HG03095 (cell line): ENCODE measurements around the gene XYLB.
A peak's percentile ranks its signal among the peaks of the same experiment; 100 is the strongest.

Experiments used
- ATAC-seq: cut with Tn5 transposase; IDR thresholded peaks from one replicate; pipeline ENCODE4 v1.9.1; 2021; ENCODE audit warnings: moderate library complexity; ENCODE audit not compliant: unreplicated experiment

XYLB gene

DNA sequence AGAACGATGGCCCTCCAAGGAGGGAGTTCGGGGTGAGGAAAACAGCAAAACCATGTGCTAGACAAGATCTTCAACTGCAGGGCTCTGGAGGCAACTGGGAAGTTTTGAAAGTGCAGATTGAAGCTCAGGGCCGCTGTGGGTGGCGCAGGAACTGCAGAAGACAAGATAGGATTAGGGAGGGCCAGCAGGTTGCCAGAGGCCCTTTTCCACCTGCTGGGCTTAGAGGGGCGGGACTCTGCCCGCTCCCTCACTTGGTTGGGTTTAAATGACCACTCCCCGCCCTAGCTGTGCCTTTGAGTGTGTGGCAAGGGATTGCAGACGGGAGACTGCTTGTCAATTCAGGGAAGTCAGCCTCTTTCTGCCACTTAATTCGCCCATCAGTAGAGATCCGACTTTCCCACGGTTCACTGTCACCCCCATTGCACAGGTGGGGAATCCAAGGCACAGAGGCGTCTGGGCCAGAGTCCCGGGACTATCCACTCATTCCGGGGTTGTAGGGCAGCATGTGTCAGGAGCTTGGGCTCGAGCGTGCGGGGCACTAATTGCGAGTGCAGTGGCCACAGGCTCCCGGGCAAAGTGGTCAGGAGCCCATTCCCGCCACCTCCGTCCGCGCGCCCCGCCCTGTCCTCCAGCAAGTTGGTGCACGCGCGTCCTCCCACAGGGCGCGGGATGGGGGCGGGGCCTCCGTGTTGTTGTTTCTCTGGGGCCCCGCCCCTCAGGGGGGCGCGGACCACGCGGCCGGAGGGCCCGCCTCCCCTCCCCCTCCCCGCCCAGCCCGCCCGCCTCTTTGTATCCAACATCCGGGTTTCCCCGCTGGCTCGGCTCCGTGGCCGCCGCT lies 106.7 kb downstream of the XYLB start, which contains the start of gene ACVR2B:
ACVR2B (plus strand) TSS at position 816 of the 838 bp plus-strand sequence. CDS start 433 bp downstream, outside the sequence.
- ATAC-seq, result peak; percentile 50

DNA sequence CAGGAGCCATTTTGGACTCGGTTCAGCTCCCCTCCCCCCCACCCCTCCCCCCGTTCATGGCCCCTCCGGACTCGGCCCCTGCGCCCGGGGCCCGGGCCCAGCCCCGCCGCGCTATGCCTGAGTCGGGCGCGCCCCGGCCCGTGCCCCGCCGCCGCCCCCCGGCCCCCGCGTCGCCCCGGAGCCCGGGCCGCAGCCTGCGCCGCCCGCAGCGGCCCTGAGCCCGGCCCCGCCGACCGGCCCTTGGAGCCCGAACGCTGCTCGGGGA lies 107.3 kb downstream of the XYLB start:
- ATAC-seq, result peak; percentile 5

DNA sequence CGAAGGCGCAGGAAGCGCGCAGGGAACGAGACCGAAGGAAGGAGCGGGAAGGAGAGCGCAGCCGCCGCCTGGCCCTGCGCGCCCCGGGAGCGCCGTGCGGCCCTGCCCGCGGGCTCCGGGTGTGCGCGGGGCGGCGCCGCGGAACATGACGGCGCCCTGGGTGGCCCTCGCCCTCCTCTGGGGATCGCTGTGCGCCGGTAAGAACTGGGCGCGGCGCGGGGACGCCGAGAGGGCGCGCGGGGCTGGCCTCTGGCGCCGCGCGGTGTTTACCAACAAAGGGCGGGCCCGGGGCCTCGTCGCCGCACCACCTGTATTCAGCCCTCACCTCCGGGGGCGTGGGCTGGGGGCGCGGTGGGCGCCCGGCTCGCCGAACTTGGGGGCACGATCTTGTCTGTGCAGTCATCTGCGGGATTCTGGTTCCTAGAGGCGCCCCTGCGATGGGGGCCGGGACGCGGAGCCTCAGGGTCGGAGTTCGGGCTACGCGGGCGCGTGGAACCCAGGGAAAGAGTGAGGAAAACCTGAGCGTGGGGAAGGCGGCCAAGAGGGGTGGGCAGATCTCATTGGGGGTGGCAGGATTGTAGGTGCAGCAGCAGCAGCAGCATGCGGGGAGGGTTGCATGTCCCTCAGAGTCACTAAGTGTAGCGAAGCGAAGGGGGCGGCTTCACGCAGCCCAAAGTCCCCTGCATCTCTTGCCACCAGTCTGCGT lies 107.7 kb downstream of the XYLB start:
- ATAC-seq, result peak; percentile 30

DNA sequence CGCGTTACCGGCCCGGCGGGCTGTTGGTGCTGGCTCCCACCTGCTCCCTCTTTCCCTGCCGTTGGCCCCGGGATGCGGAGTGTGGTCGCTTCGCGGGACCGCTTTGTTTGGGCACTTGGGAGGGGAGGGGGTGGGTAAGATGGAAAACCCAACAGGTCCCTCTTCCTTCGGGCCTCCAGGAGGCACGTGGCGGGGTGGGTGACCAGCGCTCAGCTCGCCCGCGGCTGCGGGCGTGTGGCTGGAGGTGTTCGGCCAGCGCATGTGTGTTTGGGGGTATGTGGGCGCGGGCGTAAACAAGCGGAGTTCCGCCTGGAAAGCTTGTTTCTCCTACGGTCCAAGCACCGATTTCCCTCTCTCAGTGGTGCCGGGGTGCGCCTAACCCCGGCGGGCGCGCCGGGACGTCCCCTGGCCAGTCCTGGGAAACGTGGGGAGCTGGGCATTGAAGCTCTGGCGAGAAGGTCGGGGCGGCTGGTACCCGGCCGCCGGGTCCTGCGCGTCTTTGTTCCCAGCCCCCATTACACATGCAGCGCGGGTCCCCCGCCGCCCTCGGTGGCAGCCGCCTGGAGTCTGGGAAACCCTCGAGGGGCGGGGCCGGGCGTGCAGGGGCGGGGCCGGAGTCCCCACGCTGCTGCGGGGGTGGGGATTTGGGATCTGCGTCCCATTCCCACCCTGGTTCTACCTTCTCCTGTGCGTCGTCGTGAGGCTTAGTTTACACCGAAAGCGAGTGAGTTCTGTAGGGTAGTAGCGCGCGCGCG lies 108.5 kb downstream of the XYLB start:
- no peak for ATAC-seq

DNA sequence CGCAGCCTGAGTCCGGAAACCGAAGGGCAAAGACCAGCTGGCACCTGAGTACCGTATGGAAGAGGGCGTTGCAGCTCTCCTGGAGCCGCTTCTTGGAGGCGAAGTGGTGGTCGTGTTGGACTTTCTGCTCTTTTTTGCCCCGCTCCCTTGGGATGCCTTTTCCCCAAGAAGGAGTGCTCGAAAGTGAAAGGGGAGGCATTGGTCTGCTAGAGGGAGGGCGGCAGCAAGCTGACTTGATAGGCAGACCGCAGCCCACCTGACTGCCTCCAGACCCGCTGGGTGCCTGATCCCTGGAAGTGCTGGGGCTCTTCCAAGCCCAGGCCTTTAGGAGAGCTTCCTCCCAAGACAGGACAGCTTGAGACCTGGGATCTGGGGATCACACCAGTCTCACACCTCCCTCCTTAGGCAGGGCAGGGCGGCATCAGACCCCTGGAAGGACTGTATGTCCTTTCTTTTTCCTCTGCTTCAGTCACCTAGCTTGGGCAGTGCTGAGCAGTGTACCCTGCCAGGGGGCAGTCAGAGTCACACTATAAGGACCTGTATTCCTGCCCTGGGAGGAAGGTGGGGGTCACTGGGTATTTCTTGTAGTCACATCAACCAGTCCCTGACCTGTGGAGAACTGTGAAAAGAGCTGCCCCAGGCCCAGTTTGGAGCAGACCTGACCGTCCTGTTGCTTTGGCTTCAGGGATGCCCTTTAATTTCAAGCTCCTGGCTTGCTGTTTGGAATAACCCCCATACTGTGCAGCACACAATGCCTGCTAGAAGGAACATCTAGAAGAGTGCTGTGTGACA lies 109.2 kb downstream of the XYLB start:
- no peak for ATAC-seq

DNA sequence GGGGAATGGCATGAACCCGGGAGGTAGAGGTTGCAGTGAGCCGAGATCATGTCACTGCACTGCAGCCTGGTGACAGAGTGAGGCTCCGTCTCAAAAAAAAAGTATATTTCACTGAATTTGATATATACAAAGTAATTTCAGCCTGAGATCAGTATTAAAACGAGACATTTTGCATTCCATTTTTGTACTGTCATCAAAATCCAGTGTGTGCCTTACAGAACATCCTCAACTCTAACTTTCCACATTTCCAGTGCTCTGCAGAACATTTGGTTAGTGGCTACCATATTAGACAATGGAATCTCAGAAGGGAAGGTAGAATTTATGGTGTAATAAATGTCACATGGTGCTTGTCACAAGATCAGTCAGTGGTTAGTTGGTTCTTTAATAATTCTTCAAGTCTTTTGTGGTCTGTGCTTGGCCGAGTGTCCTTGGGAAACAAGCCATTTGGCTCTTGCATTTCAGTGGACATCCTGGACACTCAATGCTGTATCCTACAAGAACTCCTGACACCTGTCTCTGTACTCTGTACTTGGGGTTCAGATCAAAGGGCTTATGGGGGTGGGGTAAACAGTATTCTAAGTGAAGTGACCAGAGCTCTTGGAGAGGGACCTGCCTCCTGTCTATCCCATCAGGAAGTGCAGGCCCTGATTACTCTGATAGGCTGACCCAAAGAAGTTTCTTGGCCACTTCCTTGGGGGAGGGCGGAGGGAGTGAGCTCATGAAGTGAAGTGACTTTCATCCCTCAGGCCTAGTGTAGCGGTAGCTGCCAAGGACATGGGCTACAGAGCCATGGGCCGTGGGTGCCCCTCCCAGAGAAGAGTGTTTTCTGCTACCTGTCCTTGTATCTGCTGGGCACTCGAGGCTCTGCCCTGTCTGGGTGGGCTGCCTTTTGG lies 110.8 kb downstream of the XYLB start:
- ATAC-seq, result no peak

DNA sequence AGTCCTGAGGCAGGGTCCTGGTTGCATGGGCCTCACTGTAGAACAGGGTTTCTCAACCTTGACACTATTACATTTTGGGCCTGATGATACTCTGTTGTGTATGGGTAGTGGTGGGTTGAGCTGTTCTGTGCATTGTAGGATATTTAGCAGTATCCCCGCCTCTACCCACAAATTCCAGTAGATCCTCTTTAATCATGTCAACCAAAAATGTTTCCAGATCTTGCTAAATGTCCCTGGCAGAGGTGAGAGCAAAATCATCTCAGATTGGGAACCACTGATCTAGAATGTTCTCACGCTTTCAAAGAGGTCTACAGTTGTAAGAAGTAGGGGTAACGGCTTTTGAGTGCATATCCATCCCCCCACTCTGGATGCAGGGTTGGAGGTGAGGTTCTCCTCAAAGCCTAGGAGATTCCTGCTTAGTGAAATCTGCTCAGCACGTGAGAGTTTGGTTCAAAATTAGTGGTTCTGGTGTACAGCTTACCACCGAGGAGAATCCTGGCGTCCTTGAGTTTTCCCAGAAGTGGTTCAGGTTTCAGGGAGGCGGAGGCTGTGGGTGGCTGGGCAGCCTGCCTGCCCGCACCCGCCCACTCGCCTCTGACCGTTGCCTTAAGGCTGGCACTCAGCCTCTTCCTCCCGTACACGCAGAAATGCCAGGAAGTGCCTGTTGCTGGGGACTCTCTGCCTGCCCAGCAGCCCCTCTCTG lies 112.4 kb downstream of the XYLB start:
- ATAC-seq, result no peak

DNA sequence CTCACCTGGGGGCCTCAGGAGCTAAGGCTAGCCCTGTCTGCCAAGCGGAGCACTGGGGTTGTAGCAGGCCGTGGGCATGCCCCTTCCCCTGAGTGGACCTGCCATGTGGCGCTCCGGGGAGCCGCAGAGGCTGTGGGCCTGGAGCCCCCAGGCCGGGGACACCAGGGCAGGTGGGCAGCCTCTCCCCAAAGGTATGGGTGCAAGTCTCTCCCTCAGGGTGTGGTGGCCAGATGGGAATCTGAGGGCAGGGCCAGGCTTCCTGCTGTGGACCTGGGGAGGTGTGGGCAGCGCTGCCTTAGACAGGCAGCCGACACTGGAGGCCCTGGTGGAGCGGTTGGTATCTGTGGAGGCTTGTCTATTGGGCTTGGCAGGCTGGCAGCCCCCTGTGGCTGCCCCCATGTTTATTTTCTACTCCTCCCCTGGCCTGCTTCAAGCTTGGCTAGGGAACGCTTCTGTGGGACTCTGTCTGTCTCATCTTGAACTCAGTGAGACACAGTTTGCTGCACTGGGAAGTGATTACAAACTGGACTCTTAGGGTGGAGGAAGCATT lies 113.0 kb downstream of the XYLB start:
- no peak for ATAC-seq

DNA sequence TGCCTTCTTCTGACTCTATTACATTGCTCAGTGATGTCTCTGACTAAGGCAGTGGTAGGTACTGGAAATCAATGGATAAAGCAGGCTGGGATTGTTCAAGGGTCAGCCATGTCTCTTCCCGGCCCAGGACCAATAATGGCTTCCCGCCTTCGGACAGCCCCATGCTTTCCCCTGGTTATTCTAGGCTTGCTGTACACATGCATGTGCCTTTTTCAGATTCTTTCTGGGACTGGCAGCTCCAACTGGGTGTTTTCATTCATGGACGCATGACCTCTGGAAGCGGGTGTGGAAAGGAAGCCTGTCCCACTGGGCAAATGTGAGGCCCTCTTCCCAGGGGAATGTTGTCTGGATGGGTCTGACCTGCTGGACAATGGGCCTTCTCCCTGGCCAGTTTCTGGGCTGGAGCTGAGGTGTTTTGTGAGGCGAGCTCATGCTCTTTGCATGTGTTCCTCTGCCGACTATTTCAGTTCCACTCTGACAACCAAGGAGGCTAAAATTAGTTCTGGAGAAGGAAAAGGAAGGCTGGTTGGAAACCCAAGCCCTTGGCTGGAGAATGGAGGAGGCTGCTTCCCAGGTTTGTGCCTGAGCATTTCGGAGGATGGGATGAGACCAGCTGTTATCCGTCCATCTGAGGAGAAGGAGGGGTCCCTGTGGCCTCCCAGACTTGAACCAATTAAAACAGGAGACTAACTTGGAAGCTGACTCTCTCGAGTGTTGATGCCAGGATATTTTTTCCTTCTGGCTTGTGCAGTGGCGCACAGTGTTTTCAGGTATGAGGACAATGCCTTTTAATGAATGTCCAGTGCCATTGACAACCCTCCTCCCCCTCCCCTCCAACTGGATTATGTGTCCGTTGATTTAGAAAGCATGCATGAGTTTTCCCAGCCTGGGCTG lies 114.0 kb downstream of the XYLB start:
- ATAC-seq, result no peak
